ENCODE results near the gene CRACR2A.

CRACR2A gene

DNA sequence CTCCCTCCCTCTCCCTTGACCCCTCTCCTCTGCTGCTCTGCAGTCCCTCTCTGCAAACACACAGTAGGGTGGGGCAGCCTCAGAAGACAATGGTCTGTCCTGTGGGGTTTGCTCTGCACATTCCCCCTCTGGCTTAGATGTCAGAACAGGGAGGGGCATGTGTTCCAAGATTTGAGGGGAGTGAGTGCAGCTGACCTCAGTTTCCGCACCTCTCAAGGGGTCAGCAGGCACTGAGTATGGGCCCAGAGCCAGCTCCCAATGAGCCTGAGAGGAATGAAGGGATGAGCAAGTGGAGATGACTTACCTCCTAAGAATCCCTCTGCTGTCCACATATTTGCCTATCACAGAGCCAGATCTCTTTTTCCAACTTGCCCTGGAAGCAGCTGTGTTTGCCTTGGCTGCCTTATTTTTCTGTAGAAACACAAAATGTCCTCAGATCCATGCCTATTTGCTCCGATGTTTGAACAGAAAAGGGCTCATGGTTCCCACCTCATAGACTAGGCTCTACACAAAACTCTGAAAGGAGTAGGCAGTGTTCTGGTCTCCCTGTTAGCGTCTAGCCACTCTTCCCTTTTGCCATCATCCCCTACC lies 111.4 kb downstream of the CRACR2A start:
- no peak for DNase-seq

GRCh38 chr12:3636328-3636727 lies 116.6 kb downstream of the CRACR2A start:
- DNase-seq = no peak

DNA sequence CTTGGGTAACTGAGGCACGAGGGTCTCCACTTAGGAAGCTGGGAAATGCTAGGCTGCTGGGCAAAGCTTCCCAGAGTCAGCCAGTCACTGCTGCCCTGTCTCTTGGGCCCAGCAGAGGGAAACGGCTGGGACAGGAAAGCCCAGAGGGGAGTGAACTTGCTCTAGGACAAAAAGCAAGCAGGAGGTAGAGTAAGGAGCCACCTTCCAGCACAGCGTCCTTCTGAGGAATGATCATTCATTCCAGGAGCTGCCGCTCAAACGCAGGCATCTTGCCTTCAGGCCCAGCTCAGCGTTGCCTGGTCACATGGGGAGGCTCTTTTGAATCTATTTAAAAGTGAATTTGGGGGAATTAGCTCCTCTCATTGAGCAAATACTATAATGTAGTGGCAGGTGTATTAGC lies 118.6 kb downstream of the CRACR2A start:
- no peak for DNase-seq

DNA sequence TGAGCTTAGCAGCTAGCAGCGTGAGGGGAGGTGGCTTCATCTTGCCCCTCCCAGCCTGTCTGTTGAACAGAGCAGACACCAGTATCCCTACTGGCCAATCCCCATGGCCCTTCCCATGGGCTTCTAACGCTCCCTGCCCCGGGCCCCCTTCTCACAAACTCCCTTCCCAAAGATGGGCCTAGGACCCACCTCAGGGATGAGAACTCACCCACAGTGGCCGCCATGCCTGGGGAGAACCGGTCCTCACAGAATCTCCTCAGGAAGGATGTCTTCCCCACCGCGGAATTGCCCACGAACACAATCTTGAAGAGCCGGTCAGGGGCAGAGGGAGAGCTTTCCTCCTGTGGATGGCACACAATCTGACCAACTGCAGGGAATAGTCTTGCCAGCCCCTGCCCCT lies 119.5 kb downstream of the CRACR2A start:
- DNase-seq = no peak

- DNase-seq = no peak
Observed at GRCh38 chr12:3632754-3633153, 120.2 kb downstream of the CRACR2A start.

DNA sequence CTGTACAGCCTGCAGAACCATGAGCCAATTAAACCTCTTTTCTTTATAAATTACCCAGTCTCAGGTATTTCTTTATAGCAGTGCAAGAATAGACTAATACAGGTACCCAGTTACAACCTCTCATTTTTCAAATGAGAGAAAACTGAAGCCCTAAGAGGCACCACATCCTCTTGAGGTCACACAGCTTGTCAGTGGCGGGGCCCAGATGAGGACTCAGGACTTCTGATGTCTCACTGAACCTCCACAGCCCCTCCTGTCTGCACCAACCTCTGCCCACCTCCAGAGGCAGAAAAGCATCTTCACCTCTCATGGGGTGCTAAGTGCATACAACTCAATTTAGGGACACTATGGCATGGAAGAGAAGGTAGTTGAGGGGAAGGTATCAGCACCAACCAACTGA lies 120.7 kb downstream of the CRACR2A start:
- DNase-seq = no peak

DNA sequence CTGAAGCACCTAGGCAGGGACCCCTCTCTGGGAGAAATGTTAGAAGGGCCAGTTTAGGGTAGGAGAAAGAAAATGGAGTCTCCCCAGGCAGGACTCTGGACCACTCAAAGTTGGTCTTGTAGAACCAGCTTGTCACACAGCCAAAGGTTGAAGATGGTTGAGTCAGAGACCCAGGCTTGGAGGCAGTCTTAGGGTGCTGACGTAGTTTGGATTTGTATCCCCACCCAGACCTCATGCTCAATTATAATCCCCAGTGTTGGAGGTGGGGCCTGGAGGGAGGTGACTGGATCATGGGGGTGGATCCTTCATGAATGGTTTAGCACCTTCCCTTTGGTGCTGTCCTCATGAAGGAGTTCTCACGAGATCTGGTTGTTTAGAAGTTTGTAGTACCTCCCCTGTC lies 121.2 kb downstream of the CRACR2A start:
- no peak for DNase-seq

DNA sequence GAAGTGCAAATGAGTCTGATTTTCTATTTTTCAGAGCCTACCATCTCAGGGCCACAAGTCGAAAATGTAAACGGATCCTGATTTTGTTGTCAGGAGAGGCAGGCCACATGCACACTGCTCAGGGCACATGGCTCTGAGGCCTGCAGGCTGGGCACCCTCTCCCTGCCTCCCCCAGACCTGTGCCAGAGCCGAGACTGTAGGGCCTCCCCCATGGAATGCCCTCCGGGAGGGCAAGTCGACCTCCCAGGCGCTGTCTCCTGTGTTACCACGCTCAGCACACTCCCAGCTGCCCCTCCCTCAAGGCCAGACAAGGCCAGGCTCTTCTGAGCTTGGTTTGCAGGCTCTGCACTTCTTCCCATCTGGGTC lies 121.7 kb downstream of the CRACR2A start:
- no peak for DNase-seq

- DNase-seq = no peak
Observed at GRCh38 chr12:3630621-3631271, 122.2 kb downstream of the CRACR2A start.

GRCh38 chr12:3630111-3630510 lies 122.8 kb downstream of the CRACR2A start:
- DNase-seq = no peak

DNA sequence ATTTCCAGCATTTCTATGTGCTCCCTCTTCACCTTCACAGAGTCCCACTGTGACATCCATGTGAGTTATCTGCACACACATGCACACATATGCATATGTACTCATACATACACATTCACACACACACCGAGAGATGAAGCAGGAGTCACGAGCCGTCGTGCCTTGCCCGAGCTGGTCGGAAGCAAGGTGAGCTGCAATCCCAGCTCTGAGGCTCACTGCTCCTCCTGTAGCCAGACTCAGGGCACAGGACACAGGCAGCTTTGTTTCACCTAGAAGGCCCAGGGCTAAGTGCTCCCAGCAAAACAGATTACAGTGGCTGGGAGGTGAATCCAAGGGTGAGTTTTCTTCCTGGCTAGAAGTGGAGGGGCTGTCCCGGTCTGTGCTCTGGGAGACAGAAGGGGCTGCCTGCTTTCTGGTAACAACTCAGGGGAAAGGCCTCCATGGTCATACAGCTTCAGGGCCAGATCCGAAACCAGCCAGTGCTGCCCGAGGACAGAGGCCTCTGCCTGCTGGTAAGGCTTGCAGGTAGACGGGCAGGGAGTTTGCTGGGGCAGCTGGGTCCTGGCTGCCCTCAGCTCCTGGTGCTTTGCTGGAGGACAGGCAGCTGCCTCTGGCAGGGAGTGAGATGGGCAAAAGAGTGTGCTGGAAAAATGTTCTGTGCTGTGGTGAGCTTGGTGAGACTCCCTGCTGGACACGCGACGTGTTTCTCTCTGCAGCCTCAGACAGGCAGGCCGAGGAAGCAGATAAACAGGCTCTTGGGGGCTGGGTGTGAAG lies 123.7 kb downstream of the CRACR2A start:
- no peak for DNase-seq

GRCh38 chr12:3628629-3629028 lies 124.3 kb downstream of the CRACR2A start:
- no peak for DNase-seq

GRCh38 chr12:3627336-3627735 lies 125.6 kb downstream of the CRACR2A start:
- no peak for DNase-seq

DNA sequence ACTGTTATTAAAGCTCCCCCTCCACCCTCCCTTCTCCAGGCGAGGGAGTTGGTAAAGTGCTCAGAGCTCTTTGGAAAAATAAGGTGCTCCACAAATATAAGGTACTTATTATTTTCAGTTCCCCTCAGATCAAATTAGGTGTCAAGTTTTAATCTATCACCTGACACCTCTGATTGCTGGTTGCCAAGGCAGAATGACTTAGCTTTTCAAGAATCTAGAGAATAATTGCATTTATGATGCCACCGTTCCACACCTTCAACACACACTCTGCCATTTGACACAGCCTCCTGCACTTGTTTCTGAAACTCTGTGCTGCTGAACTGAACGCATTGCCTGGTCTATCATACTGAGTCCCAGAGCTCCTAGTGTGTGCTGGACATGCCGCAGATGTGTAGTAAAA lies 128.6 kb downstream of the CRACR2A start:
- no peak for DNase-seq

- peak; percentile 40 to 53 for DNase-seq
Observed at GRCh38 chr12:3622822-3623690, 129.9 kb downstream of the CRACR2A start.

DNA sequence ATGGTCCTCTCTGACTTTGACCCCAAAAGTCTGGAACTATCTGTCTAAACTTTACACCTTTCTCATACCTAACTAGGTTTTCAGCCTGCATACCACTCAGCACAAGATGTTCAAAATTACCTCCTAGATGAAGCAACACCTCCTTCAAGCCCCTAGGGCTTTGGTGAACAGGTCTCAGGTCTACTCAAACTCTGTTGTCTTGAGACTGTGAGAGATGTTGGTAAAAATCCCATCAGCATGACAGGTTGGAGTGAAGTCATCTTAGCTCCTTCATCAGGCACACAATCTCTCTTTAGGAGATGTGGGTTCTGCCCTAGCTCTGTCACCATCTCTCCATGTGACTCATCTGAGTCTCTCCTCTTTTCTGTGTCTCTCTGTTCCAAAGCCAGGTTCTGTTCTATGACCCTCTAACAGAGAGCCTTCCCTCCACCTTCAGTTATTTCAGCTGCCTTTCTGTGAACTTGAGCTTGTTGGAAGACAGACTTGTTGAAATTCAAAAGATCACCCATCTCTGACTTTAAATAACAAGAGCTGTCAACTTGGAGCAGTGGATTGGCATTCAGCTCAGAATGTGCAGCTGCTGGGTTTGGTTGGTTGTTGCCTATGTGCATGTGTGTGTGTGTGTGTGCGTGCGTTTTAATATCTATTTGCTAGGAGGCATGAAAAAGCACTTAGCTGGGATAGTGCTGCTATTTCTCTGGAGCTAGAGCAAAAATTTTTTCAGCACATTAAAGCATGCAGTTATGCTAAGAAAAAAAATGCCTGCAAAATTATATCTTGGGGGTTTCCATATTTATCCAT lies 130.7 kb downstream of the CRACR2A start:
- DNase-seq = no peak

DNA sequence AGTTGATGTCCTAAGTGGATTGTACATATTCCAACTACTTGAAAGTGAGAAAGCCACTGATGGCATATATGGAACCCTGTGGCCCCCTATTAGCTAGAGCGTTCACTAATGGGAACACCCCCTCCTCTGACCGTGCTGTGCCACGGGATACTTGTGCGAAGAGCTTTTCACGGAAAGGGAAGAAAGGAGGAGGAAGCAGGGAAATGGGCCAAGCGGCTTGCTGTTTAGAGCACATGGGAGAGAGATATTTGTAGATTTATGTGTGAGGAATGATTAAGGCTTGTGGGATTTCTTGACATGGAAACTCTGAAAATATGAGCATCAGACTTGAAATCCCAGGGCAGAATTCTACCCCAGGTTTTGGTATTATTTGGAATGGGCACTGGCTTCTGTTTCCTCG lies 132.1 kb downstream of the CRACR2A start:
- DNase-seq = no peak

- no peak for DNase-seq
Observed at GRCh38 chr12:3617565-3617964, 135.3 kb downstream of the CRACR2A start.

DNA sequence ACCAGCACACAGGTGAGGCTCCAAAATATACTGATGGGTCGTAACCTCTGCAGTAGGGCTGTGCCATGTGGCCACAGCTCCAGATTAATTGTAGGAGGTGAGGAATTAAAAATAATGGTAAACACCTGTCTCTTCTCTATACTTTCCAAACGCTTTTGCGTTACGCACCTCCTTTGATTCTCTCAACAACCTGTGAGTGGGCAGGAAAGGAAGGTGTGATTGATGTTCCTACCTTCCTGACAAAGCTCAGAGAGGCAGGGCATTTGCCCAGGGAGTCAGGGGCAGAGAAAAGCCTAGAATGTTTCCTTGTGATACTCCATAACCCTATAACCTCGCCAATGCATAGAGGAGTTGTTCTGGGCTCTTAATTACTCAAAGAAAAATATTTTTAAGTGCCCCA lies 137.0 kb downstream of the CRACR2A start:
- no peak for DNase-seq

- DNase-seq = no peak
Observed at GRCh38 chr12:3614806-3615466, 138.0 kb downstream of the CRACR2A start.

- DNase-seq = no peak
Observed at GRCh38 chr12:3613641-3614395, 139.1 kb downstream of the CRACR2A start.
